GM12875 (cell line): ENCODE data around the gene KCNJ15.
A peak's percentile ranks its signal among the peaks of the same experiment; 100 is the strongest.

ENCODE experiments used
- H3K4me3 ChIP-seq: one replicate; pipeline ENCODE4 v1.5.1; 2011; ENCODE audit warnings: low read depth, low read length, control low read depth
- TF ChIP-seq, protein P1 (sequence below): IDR thresholded peaks from 2 replicates; pipeline ENCODE4 v1.5.1; 2011; ENCODE audit warnings: low read depth, mild to moderate bottlenecking, control low read depth, inconsistent platforms, low read length, moderate library complexity, borderline replicate concordance; ENCODE audit not compliant: insufficient read depth

KCNJ15 gene

DNA sequence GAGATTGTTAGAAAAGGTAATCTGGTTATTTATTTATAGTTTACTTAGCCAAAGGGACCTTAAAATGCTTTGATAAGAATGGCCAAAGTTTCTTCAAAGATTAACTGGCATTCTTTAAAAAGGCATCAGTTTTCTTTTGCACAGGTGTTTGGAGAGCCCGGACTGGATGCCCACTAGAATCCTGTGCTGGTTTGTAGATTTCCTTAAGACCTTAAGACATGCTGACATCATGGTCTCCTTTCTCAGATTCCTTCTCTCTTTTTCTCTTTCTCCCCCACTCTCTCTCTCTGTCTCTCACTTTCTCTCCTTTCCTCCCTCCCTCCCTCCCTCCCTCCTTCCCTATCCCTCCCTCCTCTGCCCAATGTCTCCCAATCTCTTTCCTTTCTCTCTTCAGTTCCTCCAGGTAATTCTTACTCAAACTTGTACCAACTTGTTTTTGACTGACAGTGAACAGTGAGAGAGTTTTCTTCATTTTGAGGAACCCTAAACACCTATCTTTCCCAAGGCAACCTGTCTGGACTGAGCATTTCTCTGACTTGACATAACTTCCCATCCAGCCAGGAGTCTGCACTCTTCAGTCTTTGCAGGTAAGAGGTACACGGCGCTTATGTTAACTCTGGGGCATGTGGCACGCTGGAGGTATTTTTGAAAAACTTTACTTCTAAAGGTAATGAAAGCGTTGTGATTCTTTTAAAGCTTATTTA is at the start of gene KCNJ15:
TSS of gene KCNJ15 (plus strand) at position 393 of the 704 bp plus-strand sequence. CDS start 42,271 bp downstream, outside the sequence.
- TF ChIP-seq, protein P1, sequence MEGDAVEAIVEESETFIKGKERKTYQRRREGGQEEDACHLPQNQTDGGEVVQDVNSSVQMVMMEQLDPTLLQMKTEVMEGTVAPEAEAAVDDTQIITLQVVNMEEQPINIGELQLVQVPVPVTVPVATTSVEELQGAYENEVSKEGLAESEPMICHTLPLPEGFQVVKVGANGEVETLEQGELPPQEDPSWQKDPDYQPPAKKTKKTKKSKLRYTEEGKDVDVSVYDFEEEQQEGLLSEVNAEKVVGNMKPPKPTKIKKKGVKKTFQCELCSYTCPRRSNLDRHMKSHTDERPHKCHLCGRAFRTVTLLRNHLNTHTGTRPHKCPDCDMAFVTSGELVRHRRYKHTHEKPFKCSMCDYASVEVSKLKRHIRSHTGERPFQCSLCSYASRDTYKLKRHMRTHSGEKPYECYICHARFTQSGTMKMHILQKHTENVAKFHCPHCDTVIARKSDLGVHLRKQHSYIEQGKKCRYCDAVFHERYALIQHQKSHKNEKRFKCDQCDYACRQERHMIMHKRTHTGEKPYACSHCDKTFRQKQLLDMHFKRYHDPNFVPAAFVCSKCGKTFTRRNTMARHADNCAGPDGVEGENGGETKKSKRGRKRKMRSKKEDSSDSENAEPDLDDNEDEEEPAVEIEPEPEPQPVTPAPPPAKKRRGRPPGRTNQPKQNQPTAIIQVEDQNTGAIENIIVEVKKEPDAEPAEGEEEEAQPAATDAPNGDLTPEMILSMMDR = no peak
- H3K4me3 ChIP-seq = no peak within 1 kb of the TSS

DNA sequence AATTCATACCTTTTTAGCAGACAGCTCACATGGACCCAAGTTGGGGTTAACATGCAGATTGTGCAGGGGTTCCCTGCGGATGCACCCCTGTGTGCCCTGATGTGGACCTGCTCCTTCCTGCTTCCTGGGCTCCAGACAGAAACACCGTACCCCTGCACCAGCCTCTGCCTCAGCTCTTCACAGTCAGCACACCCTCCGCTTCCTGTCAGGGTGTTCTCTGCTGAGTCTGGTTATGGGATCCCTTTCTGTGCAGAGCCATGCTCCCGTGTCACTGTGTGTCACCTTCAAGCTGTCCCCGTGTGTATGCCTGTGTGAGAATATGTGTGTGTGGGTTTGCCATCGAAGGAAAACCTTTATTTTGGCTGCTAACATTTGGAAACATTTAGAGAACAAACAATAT is 48.7 kb upstream of the KCNJ15 start:
- TF ChIP-seq, protein P1 = no peak
- H3K4me3 ChIP-seq = no peak overlapping the region

DNA sequence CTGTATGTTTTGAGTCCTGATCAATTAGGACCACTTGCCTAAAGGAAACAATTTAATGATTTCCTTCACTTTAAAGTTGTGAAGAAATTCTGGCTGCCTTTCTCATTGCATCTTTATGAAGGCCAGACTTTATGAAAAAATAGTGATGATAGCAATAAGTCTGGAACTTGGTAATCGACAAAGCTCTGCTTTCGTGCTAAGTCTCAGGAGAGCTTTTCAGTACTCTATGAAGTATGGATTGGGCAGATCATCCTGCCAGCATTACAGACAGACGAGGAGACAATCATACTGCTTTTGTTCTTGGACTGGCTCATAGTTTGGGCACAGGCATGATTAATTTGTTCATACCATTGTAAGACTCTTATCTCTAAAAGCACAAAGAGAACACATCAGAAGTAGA is 45.5 kb upstream of the KCNJ15 start:
- TF ChIP-seq, protein P1 = no peak
- no peak overlapping the region for H3K4me3 ChIP-seq

DNA sequence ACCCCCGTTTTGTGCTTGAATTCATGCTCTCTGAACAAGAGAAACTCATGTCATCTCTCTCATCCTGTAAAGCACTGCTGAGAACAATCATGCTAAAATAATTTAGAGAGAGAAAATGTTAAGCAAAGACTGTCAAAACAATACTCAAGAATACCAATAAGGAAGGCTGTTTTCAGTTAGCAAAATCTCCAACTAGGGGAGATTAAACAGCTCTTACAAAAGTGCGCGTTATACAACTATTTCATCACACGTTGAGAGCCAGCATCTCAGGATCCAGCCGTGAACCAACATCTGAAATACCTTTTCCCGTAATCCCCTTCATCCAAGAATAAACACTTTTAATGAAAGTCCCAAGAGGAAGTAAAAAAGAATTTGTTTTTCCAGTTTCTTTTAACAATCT is 44.1 kb upstream of the KCNJ15 start:
- H3K4me3 ChIP-seq = no peak overlapping the region
- TF ChIP-seq, protein P1 = no peak

DNA sequence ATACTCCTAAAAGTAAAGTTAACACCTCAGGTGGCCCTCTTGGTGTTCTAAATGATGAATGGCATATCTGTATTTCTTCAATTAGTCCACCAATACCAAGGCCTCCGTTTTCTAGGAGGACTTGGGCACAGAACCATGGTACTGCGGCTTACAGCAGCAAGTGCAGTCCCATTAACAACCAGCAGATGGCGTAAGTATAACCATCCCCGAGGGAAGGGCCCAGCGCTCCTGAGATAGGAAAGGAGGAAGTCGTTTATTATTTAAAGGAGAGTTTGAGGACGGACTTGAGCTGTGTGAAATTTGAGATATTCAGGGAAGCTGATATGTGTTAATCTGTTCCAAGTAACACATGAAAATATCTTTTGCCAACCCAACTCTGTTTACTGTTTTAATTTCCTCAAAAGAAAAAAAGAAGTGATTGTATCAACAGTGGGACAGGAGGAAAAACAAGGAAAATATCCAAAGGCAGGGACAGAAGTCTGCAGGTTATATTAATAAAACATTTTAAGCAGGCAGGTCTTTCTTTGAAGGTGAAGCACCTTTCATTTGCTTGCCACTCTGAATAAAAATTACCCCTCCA is 37.7 kb upstream of the KCNJ15 start:
- TF ChIP-seq, protein P1 = peak; percentile 75

DNA sequence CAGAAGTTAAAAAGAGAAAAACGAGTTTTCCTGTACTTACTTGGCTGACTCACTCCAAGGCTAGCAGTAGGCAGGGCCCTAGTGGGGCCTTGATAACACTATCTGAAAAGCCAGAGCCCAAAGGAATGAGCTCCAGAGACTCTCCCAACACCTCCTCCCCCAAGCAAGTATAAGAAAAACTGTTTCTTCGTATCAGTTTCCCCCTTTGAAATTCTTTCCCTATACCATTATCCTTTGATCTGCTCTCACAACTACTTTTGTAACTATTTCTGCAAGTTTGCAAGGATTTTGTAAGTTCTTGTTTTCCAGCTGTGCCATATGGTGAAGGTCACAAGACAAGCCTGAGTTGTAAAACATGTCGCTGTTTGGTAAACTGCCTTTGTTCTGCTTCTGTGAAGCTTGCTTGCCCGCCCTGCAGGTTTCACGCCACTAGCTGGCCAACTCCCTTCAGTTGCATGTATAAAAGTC is 36.5 kb upstream of the KCNJ15 start:
- TF ChIP-seq, protein P1 = no peak

More for the DNA sequence above, 37.7 kb upstream of the KCNJ15 start:
- H3K4me3 ChIP-seq = no peak overlapping the region

DNA sequence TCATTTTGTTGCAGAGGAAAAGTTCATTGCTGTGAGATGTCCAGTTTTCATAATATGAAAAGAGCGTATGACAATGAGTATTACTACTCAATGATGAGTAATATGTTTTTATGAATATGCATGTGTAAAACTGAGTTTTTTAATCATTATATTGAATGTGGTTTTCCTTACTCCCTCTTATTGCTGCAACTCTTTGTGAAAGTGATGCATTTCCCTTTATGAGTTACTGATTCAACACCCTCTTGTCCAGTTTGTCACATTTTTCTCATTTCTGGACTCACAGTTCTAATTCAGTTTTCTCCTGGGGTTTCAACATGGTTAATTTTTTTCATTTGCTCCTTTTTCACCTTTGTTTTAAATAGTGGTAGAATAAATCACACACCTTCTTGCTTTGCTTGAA is 35.2 kb upstream of the KCNJ15 start:
- no peak overlapping the region for H3K4me3 ChIP-seq
- TF ChIP-seq, protein P1 = no peak

More for the DNA sequence above, 36.5 kb upstream of the KCNJ15 start:
- no peak overlapping the region for H3K4me3 ChIP-seq
